WI38 (cell line): ENCODE data around the gene PLCB3.

ENCODE experiments used
- H3K4me3 ChIP-seq: 2 replicates; pipeline ENCODE4 v1.5.1; 2011; ENCODE audit warnings: low read depth, mild to moderate bottlenecking, control low read depth, low read length
- CTCF ChIP-seq: IDR thresholded peaks from 2 replicates; pipeline ENCODE4 v1.5.1; 2012; ENCODE audit warnings: low read depth, mild to moderate bottlenecking, control low read depth, low read length

The PLCB3 gene

GRCh38 chr11:64268025-64268892 lies 16.9 kb downstream of the PLCB3 start:
- TF ChIP-seq CTCF, result no peak

GRCh38 chr11:64268893-64269539 lies 17.7 kb downstream of the PLCB3 start:
- H3K4me3 ChIP-seq, result peak overlapping the region; percentile 64
- no peak for TF ChIP-seq CTCF

More at GRCh38 chr11:64268025-64268892, 16.9 kb downstream of the PLCB3 start:
- H3K4me3 ChIP-seq, result peak overlapping the region; percentile 64

GRCh38 chr11:64269540-64270220 lies 18.4 kb downstream of the PLCB3 start:
- TF ChIP-seq CTCF, result no peak
- H3K4me3 ChIP-seq, result peak overlapping the region; percentile 64

GRCh38 chr11:64275031-64275800 lies 23.9 kb downstream of the PLCB3 start:
- H3K4me3 ChIP-seq, result no peak overlapping the region
- no peak for TF ChIP-seq CTCF

GRCh38 chr11:64275841-64276240 lies 24.5 kb downstream of the PLCB3 start:
- no peak for TF ChIP-seq CTCF
- H3K4me3 ChIP-seq, result no peak overlapping the region

- no peak for TF ChIP-seq CTCF
- H3K4me3 ChIP-seq, result no peak overlapping the region
These were observed 25.5 kb downstream of the PLCB3 start for GRCh38 chr11:64276653-64277431.
